Vagina (tissue), 2 donors: Measurements from ENCODE around the gene PTPN12.

Experiments
- POLR2A ChIP-seq, 2 donors: fragments of 450-650 bp; IDR thresholded peaks; one replicate each; pipeline ENCODE4 v1.6.1; 2017; ENCODE audit warnings: antibody characterized with exemption in 2 of 2, mild to moderate bottlenecking in 2 of 2, moderate library complexity in 2 of 2
- POLR2AphosphoS5 ChIP-seq, 2 donors: sonication (generic); formaldehyde crosslinking; IDR thresholded peaks; one replicate each; pipeline ENCODE4 v1.9.0; 2017; ENCODE audit warnings: antibody characterized with exemption in 2 of 2, mild to moderate bottlenecking in 2 of 2, low read depth in 1 of 2; ENCODE audit not compliant: insufficient read depth in 1 of 2
- TF ChIP-seq, protein P1 (sequence below), 3 experiments: fragments of 450-650 bp in 2 of 3; fragments of 200-600 bp in 1 of 3; sonication (generic) in 1 of 3; IDR thresholded peaks; one replicate each; pipeline ENCODE4 v1.5.1; 2017 to 2019; ENCODE audit warnings: antibody characterized with exemption in 3 of 3, mild to moderate bottlenecking in 2 of 3, moderate library complexity in 2 of 3

DNA sequence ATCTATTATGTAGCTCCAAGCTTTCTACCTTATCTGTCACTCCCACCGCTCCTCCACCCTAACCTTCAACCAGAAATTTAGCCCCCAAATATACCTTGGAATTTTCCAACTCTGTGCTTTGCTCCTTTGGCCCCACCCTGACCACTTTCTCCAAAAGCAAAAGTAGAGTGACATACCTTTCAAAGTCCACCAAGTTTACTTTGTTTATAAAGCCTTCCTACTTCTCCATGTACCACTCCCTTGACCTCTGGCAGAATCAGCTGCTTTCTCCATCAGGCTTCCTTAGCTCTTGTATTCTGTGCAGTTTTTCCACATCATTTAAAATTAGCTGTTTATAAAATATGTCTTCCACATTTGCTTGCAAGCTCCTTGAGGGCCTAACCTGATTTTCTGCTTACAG, 118.3 kb downstream of the PTPN12 start:
- TF ChIP-seq, protein P1, sequence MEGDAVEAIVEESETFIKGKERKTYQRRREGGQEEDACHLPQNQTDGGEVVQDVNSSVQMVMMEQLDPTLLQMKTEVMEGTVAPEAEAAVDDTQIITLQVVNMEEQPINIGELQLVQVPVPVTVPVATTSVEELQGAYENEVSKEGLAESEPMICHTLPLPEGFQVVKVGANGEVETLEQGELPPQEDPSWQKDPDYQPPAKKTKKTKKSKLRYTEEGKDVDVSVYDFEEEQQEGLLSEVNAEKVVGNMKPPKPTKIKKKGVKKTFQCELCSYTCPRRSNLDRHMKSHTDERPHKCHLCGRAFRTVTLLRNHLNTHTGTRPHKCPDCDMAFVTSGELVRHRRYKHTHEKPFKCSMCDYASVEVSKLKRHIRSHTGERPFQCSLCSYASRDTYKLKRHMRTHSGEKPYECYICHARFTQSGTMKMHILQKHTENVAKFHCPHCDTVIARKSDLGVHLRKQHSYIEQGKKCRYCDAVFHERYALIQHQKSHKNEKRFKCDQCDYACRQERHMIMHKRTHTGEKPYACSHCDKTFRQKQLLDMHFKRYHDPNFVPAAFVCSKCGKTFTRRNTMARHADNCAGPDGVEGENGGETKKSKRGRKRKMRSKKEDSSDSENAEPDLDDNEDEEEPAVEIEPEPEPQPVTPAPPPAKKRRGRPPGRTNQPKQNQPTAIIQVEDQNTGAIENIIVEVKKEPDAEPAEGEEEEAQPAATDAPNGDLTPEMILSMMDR (IDR thresholded peaks at IDR 0.05): no peak
- TF ChIP-seq POLR2A (IDR thresholded peaks at IDR 0.05) (no peak), POLR2AphosphoS5 (IDR thresholded peaks at IDR 0.05; ENCODE audit: insufficient read depth in 1 of 2, low read depth in 1 of 2) (no peak)
